Measurements from ENCODE around the gene MCM8.
"Not testable (repeated sequence)": the region's sequence is repeated elsewhere in the genome, so short reads cannot be mapped to it uniquely, and the experiment has no call there.

The MCM8 gene

GRCh38 chr20:6007094-6007528 is 56.7 kb downstream of the MCM8 start:
- DNase-seq: no peak

GRCh38 chr20:6007529-6008103 is 57.2 kb downstream of the MCM8 start:
- DNase-seq: no peak

GRCh38 chr20:6008254-6008653 is 57.8 kb downstream of the MCM8 start:
- no peak for DNase-seq

DNA sequence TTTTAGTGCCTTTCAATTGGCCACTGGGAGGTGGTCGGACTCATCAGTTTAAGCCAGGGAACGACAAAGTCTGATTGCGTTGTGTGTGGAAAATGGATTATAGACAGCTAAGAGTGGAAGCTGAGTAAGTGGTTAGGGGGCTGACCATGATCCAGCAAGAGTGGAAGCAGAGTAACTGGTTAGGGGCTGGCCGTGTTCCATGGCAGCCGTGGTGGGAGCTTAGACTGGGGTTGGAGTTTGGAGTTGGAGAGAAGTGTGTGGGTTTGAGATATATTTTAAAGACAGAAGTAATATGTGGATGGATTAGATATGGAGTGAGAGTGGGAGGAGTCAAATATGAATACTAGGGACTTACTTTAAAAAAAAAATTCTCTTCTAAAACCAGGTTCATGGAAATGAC is 61.7 kb downstream of the MCM8 start:
- no peak for DNase-seq

GRCh38 chr20:6014017-6014416 is 63.6 kb downstream of the MCM8 start:
- no peak for DNase-seq

DNA sequence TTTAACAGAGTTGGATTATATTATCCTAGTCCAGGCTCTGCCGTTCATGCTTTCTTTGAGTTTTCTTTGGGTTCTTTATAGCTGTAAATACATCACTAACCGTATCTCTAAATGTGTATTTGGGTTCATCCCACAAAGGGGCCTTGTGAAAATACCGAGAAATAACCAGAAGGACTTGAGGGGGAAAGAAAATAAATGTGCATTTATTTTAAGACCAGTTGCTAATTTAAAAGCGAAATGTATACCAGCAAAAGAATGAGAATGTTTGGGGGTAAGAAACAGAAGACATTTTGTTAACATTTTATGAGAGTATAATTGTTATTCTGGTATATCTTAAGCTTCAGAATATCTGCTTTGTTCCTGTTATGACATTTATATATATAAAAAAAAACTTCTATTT is 64.5 kb downstream of the MCM8 start:
- no peak for DNase-seq

GRCh38 chr20:6017467-6017866 is 67.0 kb downstream of the MCM8 start:
- no peak for DNase-seq

GRCh38 chr20:6017880-6018279 is 67.4 kb downstream of the MCM8 start:
- DNase-seq: no peak

- DNase-seq: no peak
These were observed 74.3 kb downstream of the MCM8 start for GRCh38 chr20:6024768-6025167.

- no peak for DNase-seq
These were observed 75.6 kb downstream of the MCM8 start for GRCh38 chr20:6026051-6026450.

- DNase-seq: no peak
These were observed 78.4 kb downstream of the MCM8 start for GRCh38 chr20:6028818-6029217.

- DNase-seq: no peak
These were observed 79.1 kb downstream of the MCM8 start for GRCh38 chr20:6029538-6029937.

DNA sequence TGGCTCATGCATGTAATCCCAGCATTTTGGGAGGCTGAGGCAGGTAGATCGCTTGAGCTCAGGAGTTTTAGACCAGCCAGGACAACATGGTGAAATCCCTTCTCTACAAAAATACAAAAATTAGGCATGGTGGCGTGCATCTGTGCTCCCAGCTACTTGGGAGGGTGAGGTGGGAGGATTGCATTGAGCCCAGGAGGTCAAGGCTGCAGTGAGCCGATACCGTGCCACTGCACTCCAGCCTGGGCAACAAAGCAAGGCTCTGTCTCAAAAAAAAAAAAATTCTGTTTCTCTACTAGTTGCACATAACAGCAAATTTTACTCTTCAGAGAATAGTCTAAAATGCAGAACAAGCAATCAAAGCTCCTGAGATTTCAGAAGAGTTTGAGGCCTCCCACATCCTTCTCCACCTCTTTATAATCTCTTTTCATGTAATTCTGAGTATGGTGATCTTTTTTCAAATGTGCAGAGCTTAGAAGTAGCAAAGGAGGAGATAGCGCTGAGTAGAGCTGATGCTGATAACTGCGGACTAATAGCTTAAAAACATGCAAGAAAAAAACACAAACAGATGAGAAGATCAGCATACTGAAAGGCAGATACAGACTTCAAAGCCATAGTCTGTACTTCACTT is 80.1 kb downstream of the MCM8 start:
- no peak for DNase-seq

DNA sequence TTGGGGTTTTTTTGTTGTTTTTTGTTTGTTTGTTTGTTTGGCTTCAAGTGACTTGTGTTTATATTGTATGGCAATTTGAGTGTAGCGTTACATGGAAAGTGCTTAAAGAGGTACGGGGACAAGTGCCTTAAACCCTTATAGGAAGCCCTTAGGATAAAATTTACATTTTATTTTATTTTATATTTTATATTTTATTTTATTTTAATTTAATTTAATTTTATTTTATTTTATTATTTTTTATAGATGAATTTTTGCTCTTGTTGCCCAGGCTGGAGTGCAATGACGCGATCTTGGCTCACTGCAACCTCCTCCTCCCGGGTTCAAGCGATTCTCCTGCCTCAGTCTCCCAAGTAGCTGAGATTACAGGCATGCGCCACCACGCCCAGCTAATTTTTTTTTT is 82.5 kb downstream of the MCM8 start:
- not testable (repeated sequence) for DNase-seq

GRCh38 chr20:6034134-6034969 is 83.9 kb downstream of the MCM8 start:
- DNase-seq: no peak

GRCh38 chr20:6036213-6036612 is 85.8 kb downstream of the MCM8 start:
- DNase-seq: no peak

GRCh38 chr20:6037082-6037481 is 86.6 kb downstream of the MCM8 start:
- no peak for DNase-seq

- DNase-seq: no peak
These were observed 87.8 kb downstream of the MCM8 start for GRCh38 chr20:6038256-6038655.

GRCh38 chr20:6039766-6040165 is 89.3 kb downstream of the MCM8 start:
- no peak for DNase-seq

- DNase-seq: no peak
These were observed 90.1 kb downstream of the MCM8 start for GRCh38 chr20:6040540-6040939.

- DNase-seq: no peak
These were observed 90.7 kb downstream of the MCM8 start for GRCh38 chr20:6040958-6041807.

- DNase-seq: no peak
These were observed 91.4 kb downstream of the MCM8 start for GRCh38 chr20:6041808-6042265.

- DNase-seq: no peak
These were observed 93.7 kb downstream of the MCM8 start for GRCh38 chr20:6044115-6044514.
